ENCODE data around the gene DIAPH2.

The DIAPH2 gene

GRCh38 chrX:97039363-97040029 lies 354.9 kb downstream of the DIAPH2 start:
- DNase-seq (ENCODE audit: low read depth in 2 of 2, low spot score in 1 of 2) = no peak

GRCh38 chrX:97045470-97045869 lies 360.8 kb downstream of the DIAPH2 start:
- DNase-seq (ENCODE audit: low read depth in 2 of 2, low spot score in 1 of 2) = no peak

- DNase-seq (ENCODE audit: low read depth in 2 of 2, low spot score in 1 of 2) = no peak
Measured at GRCh38 chrX:97046867-97047266, 362.2 kb downstream of the DIAPH2 start.

GRCh38 chrX:97050392-97050791 lies 365.8 kb downstream of the DIAPH2 start:
- DNase-seq (ENCODE audit: low read depth in 2 of 2, low spot score in 1 of 2) = no peak

GRCh38 chrX:97057349-97057909 lies 372.8 kb downstream of the DIAPH2 start:
- DNase-seq (ENCODE audit: low read depth in 2 of 2, low spot score in 1 of 2) = no peak

- DNase-seq (ENCODE audit: low read depth in 2 of 2, low spot score in 1 of 2) = no peak
Measured at GRCh38 chrX:97060020-97060419, 375.4 kb downstream of the DIAPH2 start.

- DNase-seq (ENCODE audit: low read depth in 2 of 2, low spot score in 1 of 2) = no peak
Measured at GRCh38 chrX:97065066-97065465, 380.4 kb downstream of the DIAPH2 start.

GRCh38 chrX:97065973-97066372 lies 381.3 kb downstream of the DIAPH2 start:
- DNase-seq (ENCODE audit: low read depth in 2 of 2, low spot score in 1 of 2) = no peak

- DNase-seq (ENCODE audit: low read depth in 2 of 2, low spot score in 1 of 2) = no peak
Measured at GRCh38 chrX:97066381-97066780, 381.7 kb downstream of the DIAPH2 start.

- DNase-seq (ENCODE audit: low read depth in 2 of 2, low spot score in 1 of 2) = no peak
Measured at GRCh38 chrX:97070346-97070745, 385.7 kb downstream of the DIAPH2 start.

- DNase-seq (ENCODE audit: low read depth in 2 of 2, low spot score in 1 of 2) = no peak
Measured at GRCh38 chrX:97074400-97074799, 389.8 kb downstream of the DIAPH2 start.

- DNase-seq (ENCODE audit: low read depth in 2 of 2, low spot score in 1 of 2) = no peak
Measured at GRCh38 chrX:97089116-97089515, 404.5 kb downstream of the DIAPH2 start.

- no peak for DNase-seq (ENCODE audit: low read depth in 2 of 2, low spot score in 1 of 2)
Measured at GRCh38 chrX:97096385-97096784, 411.7 kb downstream of the DIAPH2 start.

GRCh38 chrX:97102938-97103337 lies 418.3 kb downstream of the DIAPH2 start:
- DNase-seq (ENCODE audit: low read depth in 2 of 2, low spot score in 1 of 2) = no peak

GRCh38 chrX:97109730-97110129 lies 425.1 kb downstream of the DIAPH2 start:
- no peak for DNase-seq (ENCODE audit: low read depth in 2 of 2, low spot score in 1 of 2)

- no peak for DNase-seq (ENCODE audit: low read depth in 2 of 2, low spot score in 1 of 2)
Measured at GRCh38 chrX:97117572-97117971, 432.9 kb downstream of the DIAPH2 start.

- no peak for DNase-seq (ENCODE audit: low read depth in 2 of 2, low spot score in 1 of 2)
Measured at GRCh38 chrX:97119474-97120109, 434.9 kb downstream of the DIAPH2 start.

- no peak for DNase-seq (ENCODE audit: low read depth in 2 of 2, low spot score in 1 of 2)
Measured at GRCh38 chrX:97123001-97123400, 438.4 kb downstream of the DIAPH2 start.

GRCh38 chrX:97126020-97126419 lies 441.4 kb downstream of the DIAPH2 start:
- no peak for DNase-seq (ENCODE audit: low read depth in 2 of 2, low spot score in 1 of 2)

- DNase-seq (ENCODE audit: low read depth in 2 of 2, low spot score in 1 of 2) = no peak
Measured at GRCh38 chrX:97132664-97133415, 448.2 kb downstream of the DIAPH2 start.

- no peak for DNase-seq (ENCODE audit: low read depth in 2 of 2, low spot score in 1 of 2)
Measured at GRCh38 chrX:97145934-97146333, 461.3 kb downstream of the DIAPH2 start.

- DNase-seq (ENCODE audit: low read depth in 2 of 2, low spot score in 1 of 2) = no peak
Measured at GRCh38 chrX:97155816-97156215, 471.2 kb downstream of the DIAPH2 start.
